HL-60 (cell line): ENCODE data around the gene CCDC102A.

Experiments
- CTCF ChIP-seq: IDR thresholded peaks from one replicate; pipeline ENCODE4 v1.5.1; 2011; ENCODE audit warnings: low read length, control low read depth, inconsistent platforms; ENCODE audit not compliant: insufficient read depth
- POLR2AphosphoS5 ChIP-seq: IDR thresholded peaks from 2 replicates; pipeline ENCODE4 v1.6.1; 2012; ENCODE audit warnings: low read depth
- REST ChIP-seq: IDR thresholded peaks from 2 replicates; pipeline ENCODE4 v1.6.1; 2012; ENCODE audit warnings: low read depth; ENCODE audit not compliant: insufficient replicate concordance
- SPI1 ChIP-seq: IDR thresholded peaks from 2 replicates; pipeline ENCODE4 v1.6.1; 2012; ENCODE audit warnings: low read depth, mild to moderate bottlenecking, borderline replicate concordance

- TF ChIP-seq CTCF (no peak), POLR2AphosphoS5 (no peak), SPI1 (no peak), REST (no peak)
These were observed 57.8 kb downstream of the CCDC102A start for GRCh38 chr16:57478396-57479204.
